Measurements from ENCODE around the gene MAN2A1.

MAN2A1 gene

GRCh38 chr5:109907189-109907588 is 217.5 kb downstream of the MAN2A1 start:
- DNase-seq (ENCODE audit: low read depth in 2 of 2): no peak

- no peak for DNase-seq (ENCODE audit: low read depth in 2 of 2)
Observed at GRCh38 chr5:109907731-109908130, 218.0 kb downstream of the MAN2A1 start.

GRCh38 chr5:109908366-109908765 is 218.6 kb downstream of the MAN2A1 start:
- no peak for DNase-seq (ENCODE audit: low read depth in 2 of 2)

GRCh38 chr5:109910874-109911273 is 221.1 kb downstream of the MAN2A1 start:
- DNase-seq (ENCODE audit: low read depth in 2 of 2): no peak

- DNase-seq (ENCODE audit: low read depth in 2 of 2): no peak
Observed at GRCh38 chr5:109911731-109912130, 222.0 kb downstream of the MAN2A1 start.

GRCh38 chr5:109914906-109915305 is 225.2 kb downstream of the MAN2A1 start:
- DNase-seq (ENCODE audit: low read depth in 2 of 2): no peak

GRCh38 chr5:109916481-109917153 is 226.9 kb downstream of the MAN2A1 start:
- DNase-seq (ENCODE audit: low read depth in 2 of 2): no peak

Data from stimulated activated CD8-positive, alpha-beta memory T cell treated with anti-CD3 and anti-CD28 coated beads, Interleukin-7, amount 100 ng/mL, for 4 hours (primary cell).